ENCODE measurements around the gene C1orf174.

Gene C1orf174

GRCh38 chr1:3892748-3893147 lies 7.3 kb downstream of the C1orf174 start:
- no peak for DNase-seq

- no peak for DNase-seq
Measured at GRCh38 chr1:3891329-3891865, 8.7 kb downstream of the C1orf174 start.

GRCh38 chr1:3890389-3891328 lies 9.4 kb downstream of the C1orf174 start:
- DNase-seq = peak; percentile 60

- DNase-seq = peak; percentile 42
Measured at GRCh38 chr1:3889936-3890335, 10.1 kb downstream of the C1orf174 start.

- no peak for DNase-seq
Measured at GRCh38 chr1:3888301-3888700, 11.8 kb downstream of the C1orf174 start.

GRCh38 chr1:3886691-3887090 lies 13.4 kb downstream of the C1orf174 start:
- no peak for DNase-seq

- no peak for DNase-seq
Measured at GRCh38 chr1:3886106-3886670, 13.9 kb downstream of the C1orf174 start.

- no peak for DNase-seq
Measured at GRCh38 chr1:3885611-3886010, 14.5 kb downstream of the C1orf174 start.

GRCh38 chr1:3884966-3885365 lies 15.1 kb downstream of the C1orf174 start:
- no peak for DNase-seq

GRCh38 chr1:3883194-3883925 lies 16.7 kb downstream of the C1orf174 start:
- peak; percentile 47 for DNase-seq

- no peak for DNase-seq
Measured at GRCh38 chr1:3881193-3881480, 18.9 kb downstream of the C1orf174 start.

GRCh38 chr1:3880429-3881192 lies 19.5 kb downstream of the C1orf174 start:
- no peak for DNase-seq

- no peak for DNase-seq
Measured at GRCh38 chr1:3879787-3880428, 20.2 kb downstream of the C1orf174 start.

GRCh38 chr1:3879099-3879498 lies 21.0 kb downstream of the C1orf174 start:
- DNase-seq = no peak

- DNase-seq = no peak
Measured at GRCh38 chr1:3876716-3877115, 23.4 kb downstream of the C1orf174 start.

GRCh38 chr1:3874736-3875135 lies 25.3 kb downstream of the C1orf174 start:
- DNase-seq = no peak

- DNase-seq = no peak
Measured at GRCh38 chr1:3872546-3872945, 27.5 kb downstream of the C1orf174 start.

GRCh38 chr1:3871451-3871805 lies 28.6 kb downstream of the C1orf174 start:
- no peak for DNase-seq

- DNase-seq = no peak
Measured at GRCh38 chr1:3869751-3870301, 30.2 kb downstream of the C1orf174 start.

- DNase-seq = no peak
Measured at GRCh38 chr1:3868464-3869006, 31.5 kb downstream of the C1orf174 start.

GRCh38 chr1:3865606-3866160 lies 34.4 kb downstream of the C1orf174 start:
- no peak for DNase-seq
